HS-5 (cell line): Measurements from ENCODE around the gene ARID1A.
"Not testable (repeated sequence)": the region's sequence is repeated elsewhere in the genome, so short reads cannot be mapped to it uniquely, and the experiment has no call there.

Experiments used
- DNase-seq: peaks from one replicate; pipeline ENCODE4 v3.0.0-alpha.2; 2012; ENCODE audit warnings: low read depth

The ARID1A gene

GRCh38 chr1:26697978-26698849 lies 2.4 kb downstream of the ARID1A start:
- DNase-seq, result peak; percentile 91

GRCh38 chr1:26700711-26701110 lies 4.9 kb downstream of the ARID1A start:
- no peak for DNase-seq

- DNase-seq, result no peak
Measured at GRCh38 chr1:26701266-26701994, 5.6 kb downstream of the ARID1A start.

- DNase-seq, result no peak
Measured at GRCh38 chr1:26701995-26702679, 6.3 kb downstream of the ARID1A start.

- no peak for DNase-seq
Measured at GRCh38 chr1:26702680-26703038, 6.8 kb downstream of the ARID1A start.

GRCh38 chr1:26703478-26703877 lies 7.7 kb downstream of the ARID1A start:
- no peak for DNase-seq

- no peak for DNase-seq
Measured at GRCh38 chr1:26704629-26705028, 8.8 kb downstream of the ARID1A start.

- not testable (repeated sequence) for DNase-seq
Measured at GRCh38 chr1:26705227-26705626, 9.4 kb downstream of the ARID1A start.

GRCh38 chr1:26705788-26706311 lies 10.0 kb downstream of the ARID1A start:
- peak; percentile 78 for DNase-seq

- DNase-seq, result no peak
Measured at GRCh38 chr1:26706315-26706714, 10.5 kb downstream of the ARID1A start.

GRCh38 chr1:26710811-26711210 lies 15.0 kb downstream of the ARID1A start:
- no peak for DNase-seq

GRCh38 chr1:26711777-26712176 lies 16.0 kb downstream of the ARID1A start:
- no peak for DNase-seq

GRCh38 chr1:26717017-26717491 lies 21.2 kb downstream of the ARID1A start:
- no peak for DNase-seq

GRCh38 chr1:26719205-26719604 lies 23.4 kb downstream of the ARID1A start:
- DNase-seq, result no peak

GRCh38 chr1:26721669-26722355 lies 26.0 kb downstream of the ARID1A start:
- DNase-seq, result no peak

- DNase-seq, result peak; percentile 96
Measured at GRCh38 chr1:26723013-26723991, 27.5 kb downstream of the ARID1A start.

- DNase-seq, result no peak
Measured at GRCh38 chr1:26724118-26724517, 28.3 kb downstream of the ARID1A start.

GRCh38 chr1:26724926-26725325 lies 29.1 kb downstream of the ARID1A start:
- no peak for DNase-seq

- not testable (repeated sequence) for DNase-seq
Measured at GRCh38 chr1:26725904-26726303, 30.1 kb downstream of the ARID1A start.

GRCh38 chr1:26726784-26727183 lies 31.0 kb downstream of the ARID1A start:
- DNase-seq, result no peak

GRCh38 chr1:26727476-26727875 lies 31.7 kb downstream of the ARID1A start:
- no peak for DNase-seq
